Posterior vena cava (tissue), 2 donors: ENCODE data around the gene TPST2. TPM values are rescaled to one million over a fixed set of nuclear protein-coding genes. Genes with fewer than 3 reads are reported as not detected.

Experiments used
- DNase-seq: peaks from one replicate; pipeline ENCODE4 v3.0.0-alpha.2; 2020; ENCODE audit warnings: low spot score
- intact Hi-C, 2 donors: fragments of 100-400 bp; cut with DNase I; formaldehyde crosslinking; loops; one replicate each; pipeline versions ENCODE4 v1.14.1 to v1.14.2; 2022 to 2023
- total RNA-seq, 2 donors: library from RNA; stranded (reverse); fragmentation: NEBNext Ultra II Directional; extraction: Animal tissue kit (Norgen Biotek cat#: 25700); gene quantifications; one replicate each; pipeline ENCODE4 v1.2.1, GENCODE V29; 2021
- donor health status: DM: yes; HTN: yes; CAD: no.
- donor health status: DM: yes; HTN: yes; CAD: no.

TPST2 gene
- total RNA-seq, 2 donors from 2014 or later: 24.5 to 33.8 TPM

DNA sequence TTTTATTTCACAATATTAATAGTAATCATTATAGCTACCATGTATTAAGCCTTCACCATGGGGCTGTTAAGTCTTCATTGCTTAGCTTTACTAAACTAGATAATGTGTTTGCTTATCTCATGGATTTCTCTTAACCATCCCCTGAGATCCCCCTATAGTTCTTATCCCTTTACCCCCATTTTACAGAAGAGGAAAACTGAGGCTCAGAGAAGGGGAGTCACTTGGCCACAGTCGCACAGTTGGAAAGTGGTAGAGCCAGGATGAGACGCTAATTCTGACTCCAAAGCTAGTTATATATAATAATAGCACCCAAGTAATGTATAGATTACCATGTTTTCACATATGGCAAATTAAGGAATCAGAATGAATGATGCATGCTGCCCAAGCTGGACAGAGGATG lies 67.9 kb downstream of the TPST2 start:
- intact Hi-C loops: loop anchor here in 1 of 2 donors (5.0 kb wide), 1 partner anchor 630 kb away; no protein-coding TSS in a partner anchor
- DNase-seq: no peak

DNA sequence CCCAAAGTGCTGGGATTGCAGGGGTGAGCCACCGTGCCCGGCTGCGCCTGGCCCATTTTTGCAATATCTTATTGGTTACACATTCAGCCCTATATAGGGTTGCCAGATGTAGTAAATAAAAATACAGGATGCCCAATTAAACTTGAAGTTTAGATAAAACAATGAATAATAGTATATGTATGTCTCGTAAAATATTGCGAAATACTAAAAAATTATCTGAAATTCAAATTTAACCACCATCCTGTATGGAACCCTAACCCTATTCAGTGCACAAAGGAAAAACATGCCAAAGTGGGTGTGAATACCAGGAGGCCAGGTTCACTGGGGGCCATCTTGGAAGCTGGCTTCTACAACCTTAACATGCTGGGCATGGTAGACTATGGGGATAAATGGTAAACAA lies 72.5 kb downstream of the TPST2 start:
- no peak for DNase-seq
- intact Hi-C loops: loop anchor here in 1 of 2 donors (10.0 kb wide), 1 partner anchor 67 kb away; no protein-coding TSS in a partner anchor

DNA sequence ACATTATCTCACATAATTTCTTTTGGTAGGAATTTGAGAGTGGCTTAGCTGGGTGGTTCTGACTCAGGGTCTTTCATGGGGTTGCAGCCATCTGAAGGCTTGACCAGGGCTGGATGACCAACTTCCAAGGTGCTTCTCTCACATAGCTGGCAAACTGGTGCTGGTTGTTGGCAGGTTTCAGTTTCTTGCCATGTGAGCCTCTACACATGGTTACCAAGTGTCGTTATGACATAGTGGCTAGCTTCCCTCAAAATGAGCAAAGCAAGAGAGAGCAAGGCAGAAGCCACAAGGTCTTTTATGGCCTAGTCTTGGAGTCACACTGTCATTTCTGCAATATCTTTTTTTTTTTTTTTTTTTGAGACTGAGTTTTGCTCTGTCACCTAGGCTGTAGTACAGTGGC lies 73.4 kb downstream of the TPST2 start:
- no peak for DNase-seq
- intact Hi-C loops: loop anchor here in 1 of 2 donors (10.0 kb wide), 1 partner anchor 68 kb away; no protein-coding TSS in a partner anchor

DNA sequence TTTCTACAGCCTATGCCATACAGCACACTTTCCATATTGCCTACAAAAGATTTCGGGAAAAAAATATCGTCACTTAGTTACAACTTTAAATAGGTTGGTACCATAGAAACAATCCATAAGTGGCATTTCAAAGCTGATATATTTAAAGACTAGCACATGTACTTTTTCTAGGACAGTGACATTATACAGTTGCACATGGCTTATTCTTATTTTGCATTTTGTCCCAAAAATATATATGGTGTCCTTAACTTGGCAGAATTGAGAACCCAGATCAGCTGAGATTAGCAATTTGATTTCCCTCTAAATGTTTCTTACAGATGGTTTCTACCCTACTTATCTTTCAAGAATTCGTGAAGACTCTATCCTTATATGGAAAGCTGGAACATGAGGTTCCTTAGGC lies 74.0 kb downstream of the TPST2 start:
- intact Hi-C loops: loop anchor here in 1 of 2 donors (10.0 kb wide), 1 partner anchor 69 kb away; no protein-coding TSS in a partner anchor

DNA sequence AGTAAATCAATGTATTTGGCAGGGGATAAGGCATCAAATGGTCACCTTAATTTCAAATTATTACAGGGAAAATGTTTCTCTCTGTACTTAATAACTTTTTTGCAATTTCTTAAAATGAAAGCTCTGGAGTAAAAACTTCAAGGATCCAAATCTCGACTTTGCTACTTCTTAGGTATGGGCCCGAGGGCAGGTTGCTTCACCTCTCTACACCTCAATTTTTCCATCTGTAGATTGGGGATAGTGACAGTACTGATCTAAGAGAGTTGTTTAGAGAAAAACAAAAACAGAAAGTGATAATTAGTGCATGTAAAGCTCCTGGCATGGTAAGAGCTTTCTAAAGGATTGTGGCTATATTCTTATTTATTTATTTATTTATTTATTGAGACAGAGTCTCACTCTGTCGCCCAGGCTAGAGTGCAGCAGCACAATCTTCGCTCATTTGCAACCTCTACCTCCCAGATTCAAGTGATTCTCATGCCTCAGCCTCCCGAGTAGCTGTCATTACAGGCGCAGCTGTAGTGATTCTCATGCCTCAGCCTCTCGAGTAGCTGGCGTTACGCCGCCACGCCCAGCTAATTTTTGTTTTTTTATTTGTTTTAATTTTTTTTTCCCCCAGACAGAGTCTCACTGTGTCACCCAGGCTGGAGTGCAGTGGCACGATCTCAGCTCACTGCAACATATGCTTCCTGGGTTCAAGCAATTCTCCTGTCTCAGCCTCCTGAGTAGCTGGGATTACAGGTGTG lies 75.3 kb downstream of the TPST2 start:
- intact Hi-C loops: loop anchor here in 1 of 2 donors (10.0 kb wide), 1 partner anchor 70 kb away; no protein-coding TSS in a partner anchor
- no peak for DNase-seq

More for the DNA sequence above, 74.0 kb downstream of the TPST2 start:
- DNase-seq: no peak

DNA sequence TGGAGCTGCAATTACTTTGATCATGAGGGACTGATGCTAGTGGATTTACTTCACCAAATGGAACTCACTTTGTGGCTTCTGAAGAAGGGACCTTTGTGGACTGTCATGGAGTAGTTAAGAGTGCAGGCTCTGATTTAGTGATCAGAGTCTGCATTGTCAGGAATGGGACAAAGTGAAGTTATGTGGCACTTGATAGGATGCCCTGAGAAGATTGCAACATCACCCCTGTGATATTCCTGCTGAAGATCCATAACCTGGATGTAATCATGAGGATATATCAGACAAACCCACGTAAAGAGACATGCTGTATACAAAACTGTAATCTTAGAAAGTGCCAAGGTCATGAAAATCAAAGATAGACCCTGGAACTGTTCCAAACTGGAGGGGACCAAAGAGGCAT lies 76.1 kb downstream of the TPST2 start:
- no peak for DNase-seq
- intact Hi-C loops: loop anchor here in 1 of 2 donors (10.0 kb wide), 1 partner anchor 71 kb away; no protein-coding TSS in a partner anchor

DNA sequence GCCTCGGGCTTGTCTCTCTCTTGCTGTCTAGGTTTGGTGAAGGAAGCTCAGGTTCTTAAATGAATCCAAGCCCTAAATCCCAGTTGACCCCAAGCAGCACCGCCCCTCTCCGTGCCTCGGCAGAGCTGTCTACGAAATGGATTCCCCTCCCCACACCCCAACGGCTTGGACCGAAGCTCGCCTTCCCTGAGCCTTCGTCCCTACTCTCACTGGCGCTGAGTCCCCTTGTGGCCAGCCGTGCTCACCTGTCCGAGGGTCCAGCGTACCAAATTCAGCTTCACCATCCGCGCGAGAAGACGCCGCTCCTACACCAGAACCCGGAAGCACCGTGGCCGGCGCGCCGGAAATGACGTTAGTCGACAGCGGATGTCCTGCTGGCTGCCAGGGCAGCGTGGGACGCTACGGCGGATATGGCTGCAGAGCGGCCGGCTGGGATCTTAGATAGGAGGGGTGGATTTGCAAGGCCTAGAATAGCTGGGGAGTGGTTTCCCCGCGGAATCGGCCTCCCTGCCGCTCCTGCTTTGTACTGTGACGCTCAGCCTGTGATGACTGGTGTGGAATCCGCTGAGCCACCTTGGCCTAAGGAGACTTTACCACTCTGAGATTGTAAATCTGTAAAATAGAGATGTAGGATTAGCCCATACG lies 77.7 kb downstream of the TPST2 start, which contains the start of gene TFIP11:
TSS of gene TFIP11 (minus strand) at position 325 of the 645 bp plus-strand sequence. CDS start 2,201 bp downstream, outside the sequence.
- DNase-seq: peak; percentile 99
- intact Hi-C loops: loop anchor here in 1 of 2 donors (10.0 kb wide), 1 partner anchor 73 kb away; no protein-coding TSS in a partner anchor

DNA sequence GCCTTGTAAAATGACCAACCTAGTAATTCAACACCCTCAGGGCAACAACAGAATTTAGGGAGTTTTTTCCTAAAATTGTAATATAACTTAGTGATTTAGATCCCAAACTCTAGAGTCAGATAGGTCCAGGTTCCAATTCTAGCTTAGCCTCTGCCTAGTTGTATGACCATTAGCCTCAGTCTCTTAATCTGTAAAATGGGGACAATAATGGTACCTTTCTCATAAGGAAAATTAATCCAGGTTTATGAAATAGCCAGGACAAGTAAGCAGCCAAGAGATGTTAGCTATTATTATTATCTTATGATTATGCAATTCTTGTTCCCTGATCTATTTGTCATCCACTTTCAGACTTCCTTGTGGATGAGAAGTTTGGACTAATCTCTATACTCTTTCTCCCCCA lies 81.8 kb downstream of the TPST2 start:
- intact Hi-C loops: no loop called here
- DNase-seq: no peak

DNA sequence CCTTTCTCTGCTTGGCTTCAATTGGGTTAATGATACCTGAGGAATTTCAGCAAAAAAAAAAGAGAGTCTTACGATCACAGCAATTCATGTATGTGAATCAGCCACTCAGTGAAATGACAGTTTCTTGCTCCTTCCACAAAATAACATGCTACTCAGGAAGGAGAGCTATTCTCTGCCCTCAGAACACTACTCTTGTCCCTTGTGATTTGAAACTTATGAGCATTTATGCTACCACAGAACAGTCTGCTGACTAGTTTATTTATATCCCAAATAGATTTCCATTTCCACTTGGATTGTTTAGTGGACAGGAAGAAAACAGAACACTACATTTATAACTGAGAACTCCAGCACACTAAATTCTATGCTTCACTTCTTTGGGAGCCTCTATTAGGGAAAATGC lies 86.2 kb downstream of the TPST2 start:
- intact Hi-C loops: no loop called here
- no peak for DNase-seq

DNA sequence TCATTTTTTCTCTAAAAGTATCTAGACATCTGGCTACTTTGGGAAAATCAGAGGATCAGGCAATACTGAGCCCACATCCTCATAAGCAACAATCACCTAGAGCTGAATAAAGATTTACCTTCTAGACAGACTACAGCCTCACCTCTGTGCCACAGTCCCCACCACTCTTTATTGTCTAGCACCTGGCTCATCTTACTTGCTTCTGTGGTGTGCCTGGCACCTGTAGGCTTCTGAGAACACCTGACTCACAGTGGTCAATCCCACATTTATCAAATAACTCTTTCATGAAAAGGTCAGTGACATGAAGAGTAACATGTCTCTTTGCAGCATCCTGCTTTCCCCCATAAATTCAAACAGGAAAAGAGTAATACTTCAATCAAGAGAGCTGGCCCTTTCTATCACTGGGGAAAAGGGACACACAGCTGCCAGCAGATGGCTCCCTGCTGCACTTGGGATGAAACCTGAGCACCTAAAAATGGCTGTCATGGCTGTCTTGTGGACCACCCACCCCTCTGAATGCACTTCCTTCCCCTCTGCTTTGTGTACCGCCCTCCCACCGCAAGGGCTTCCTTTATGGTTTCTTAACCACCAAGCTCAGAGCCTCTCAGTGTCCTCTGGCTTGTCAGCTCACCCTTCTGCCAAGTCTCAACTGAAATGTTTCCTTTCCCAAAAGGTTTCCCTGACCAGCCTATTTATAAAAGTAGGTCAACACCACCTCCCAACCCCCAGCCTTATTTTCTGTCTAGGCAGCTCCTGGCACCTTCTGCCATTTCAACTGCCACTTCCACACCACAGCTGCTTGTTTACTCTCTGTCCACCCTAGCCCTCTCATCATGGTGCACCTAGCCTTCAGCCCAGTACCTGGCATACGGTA lies 87.0 kb downstream of the TPST2 start:
- no peak for DNase-seq
- intact Hi-C loops: no loop called here

DNA sequence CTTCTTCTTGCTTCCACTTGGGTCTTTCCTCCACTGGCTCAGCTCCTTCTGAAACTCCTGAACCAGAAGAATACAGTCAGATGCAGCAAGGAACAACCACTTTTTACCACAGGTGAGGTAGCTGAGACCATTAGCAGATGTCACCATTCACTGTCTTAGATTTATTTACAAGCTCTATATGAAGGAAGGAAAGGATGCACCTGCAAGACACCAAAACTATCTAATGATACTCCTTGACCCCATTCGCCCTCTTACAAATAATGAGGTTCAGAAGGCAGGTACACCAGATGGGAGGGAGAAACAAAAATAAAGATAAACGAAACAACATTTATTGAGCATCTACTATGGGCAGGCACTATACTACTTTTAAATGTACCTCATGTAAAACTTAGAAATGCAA lies 87.9 kb downstream of the TPST2 start:
- intact Hi-C loops: no loop called here
- no peak for DNase-seq

DNA sequence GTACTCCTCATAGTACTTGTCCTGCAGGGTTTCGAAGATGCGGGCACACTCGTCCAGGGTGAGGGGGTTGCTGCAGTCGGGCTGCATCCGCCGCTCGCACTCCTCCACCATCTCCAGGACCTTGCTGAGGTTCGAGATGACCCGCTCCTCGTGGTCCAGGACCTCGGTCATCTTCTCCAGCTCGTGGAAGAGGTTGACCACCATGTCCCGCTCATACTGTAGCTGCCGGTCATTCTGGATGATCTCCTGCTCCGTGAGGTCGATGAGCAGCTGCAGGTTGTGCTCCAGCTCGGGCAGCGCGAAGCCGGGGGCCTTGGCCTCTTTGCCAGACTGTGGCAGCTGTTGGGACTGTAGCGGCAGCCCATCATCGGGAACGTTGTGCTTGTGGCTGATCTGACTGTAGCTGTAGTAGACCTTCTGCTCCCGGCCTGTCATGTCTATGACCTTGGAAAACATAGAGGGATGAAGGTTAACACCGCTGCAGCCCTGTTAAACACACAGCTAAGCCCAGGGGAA lies 90.7 kb downstream of the TPST2 start:
- DNase-seq: no peak
- intact Hi-C loops: no loop called here

DNA sequence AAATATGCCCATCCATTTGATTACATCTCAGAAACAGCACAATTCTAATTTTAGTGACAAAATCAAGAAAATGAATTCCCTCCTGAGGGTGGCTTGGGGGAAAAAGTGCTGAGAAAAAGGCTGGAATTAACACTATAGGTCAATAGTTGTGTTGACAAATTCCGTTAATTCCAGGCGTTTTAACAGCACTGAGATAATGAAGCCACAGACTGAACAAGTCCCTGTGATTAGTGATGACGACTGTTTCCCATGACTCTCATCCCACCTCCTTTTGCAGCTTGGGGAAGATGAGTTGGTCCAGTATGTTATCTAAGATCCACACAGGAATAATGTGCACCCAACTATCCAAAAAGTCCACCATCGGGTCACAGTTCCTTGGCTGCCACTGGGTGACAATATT lies 93.5 kb downstream of the TPST2 start:
- no peak for DNase-seq
- intact Hi-C loops: no loop called here

DNA sequence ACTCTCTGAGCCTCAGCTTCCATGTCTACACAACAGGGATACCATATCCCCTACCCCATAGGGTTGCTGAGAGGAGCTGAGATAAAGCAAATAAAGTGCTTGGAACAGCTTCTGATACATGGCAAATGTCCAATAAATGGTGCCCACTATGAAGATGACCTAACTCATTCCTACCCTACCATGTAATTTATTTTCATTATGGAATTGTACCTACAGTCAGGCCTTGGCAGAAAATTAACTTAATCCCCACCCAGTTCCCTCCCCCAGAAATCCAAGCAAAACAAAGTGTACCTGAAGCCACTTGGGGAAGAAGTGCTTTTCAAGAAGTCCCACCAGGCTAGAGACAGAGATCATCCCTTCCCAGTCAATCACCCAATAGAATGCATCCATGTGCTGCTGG lies 95.4 kb downstream of the TPST2 start:
- intact Hi-C loops: no loop called here

DNA sequence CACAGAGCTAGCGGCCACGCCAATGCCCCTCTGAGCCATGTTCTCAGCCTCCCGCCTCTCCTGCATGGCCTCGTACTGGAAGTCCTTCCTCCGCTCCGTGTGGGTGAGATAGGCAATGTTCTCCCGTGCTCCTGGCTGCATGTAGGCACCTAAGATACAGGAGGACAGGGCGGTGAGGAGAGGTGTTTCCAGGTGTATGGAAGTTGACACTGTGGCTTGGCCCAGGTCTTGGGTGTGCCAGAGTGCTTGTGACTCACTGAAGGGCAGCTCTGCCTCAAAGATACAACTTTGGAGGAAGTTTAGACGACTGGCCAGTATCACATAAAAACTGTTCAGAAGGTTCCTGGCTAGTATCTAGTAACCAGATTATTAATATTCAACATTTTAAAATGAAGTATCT lies 97.7 kb downstream of the TPST2 start:
- no peak for DNase-seq
- intact Hi-C loops: no loop called here

More for the DNA sequence above, 95.4 kb downstream of the TPST2 start:
- DNase-seq: no peak

DNA sequence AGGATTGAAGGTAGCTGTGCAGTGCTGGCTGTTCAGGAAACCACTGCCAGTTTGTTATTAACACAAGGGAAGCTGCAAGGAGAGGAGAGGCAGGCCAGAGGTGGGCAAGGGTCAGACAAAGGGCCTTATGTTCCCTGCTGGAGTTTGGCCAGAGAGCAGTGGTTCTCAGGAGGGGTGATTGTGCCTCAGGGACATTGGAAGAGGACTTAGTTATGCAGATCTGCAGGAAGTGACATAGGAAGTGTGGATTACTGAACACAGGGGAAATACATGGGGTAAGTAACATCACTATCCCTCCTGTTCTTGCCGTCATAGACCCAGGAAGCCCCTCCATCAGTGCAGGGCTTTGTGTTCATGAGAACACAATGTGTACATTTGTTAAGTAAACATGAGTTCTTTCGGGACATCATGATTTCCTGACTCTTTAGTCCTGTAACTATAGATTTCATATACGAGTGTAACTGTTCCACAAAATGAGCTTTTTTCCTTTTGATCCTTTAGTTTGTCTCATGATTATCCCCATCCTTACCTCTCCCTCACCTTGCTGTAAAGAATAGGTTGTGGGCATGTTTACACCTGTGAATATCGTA lies 100.4 kb downstream of the TPST2 start:
- no peak for DNase-seq
- intact Hi-C loops: no loop called here

DNA sequence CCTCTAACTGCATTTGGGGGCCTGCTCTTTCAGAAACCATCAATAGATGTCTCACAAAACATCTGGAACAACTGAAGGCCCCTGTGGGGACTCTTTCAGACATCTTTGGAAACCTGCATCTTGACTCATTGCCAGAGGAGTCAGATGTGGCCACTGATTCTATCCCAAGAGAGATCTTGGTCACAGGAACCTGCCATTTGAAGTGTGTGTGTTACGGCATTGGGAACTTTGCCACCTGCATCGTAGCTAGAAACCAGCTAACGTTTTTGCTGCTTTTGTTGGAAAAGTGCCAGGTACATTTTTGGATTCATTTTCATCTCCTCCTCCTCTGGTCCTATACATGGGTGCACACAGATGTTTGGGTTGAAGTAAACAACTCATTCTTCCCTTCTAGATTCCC lies 101.9 kb downstream of the TPST2 start:
- DNase-seq: no peak
- intact Hi-C loops: no loop called here

DNA sequence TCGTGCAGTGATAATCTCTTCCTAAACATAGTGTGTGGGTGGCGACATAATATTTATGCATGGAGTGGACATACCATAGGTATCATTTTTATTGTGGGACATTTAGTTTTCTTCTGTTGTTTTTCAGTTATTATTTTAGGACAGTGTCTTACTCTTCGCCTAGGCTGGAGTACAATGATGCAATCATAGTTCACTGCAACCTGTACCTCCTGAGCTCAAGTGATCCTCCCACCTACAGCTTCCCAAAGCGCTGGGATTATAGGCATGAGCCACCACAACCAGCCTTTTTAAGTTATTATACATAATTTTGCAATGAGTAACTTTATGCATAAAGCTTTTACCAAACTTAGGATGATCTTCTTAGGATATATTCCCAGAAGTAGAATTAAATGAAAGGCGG lies 103.5 kb downstream of the TPST2 start:
- intact Hi-C loops: no loop called here
- no peak for DNase-seq
